Naive thymus-derived CD4-positive, alpha-beta T cell (primary cell): Measurements from ENCODE around the gene PLCG2. TPM values are rescaled to one million over a fixed set of nuclear protein-coding genes. Genes with fewer than 3 reads are reported as not detected.

ENCODE experiments used
- ATAC-seq: fragments of 150-1000 bp; cut with Tn5 transposase; 2 replicates; pipeline ENCODE4 v1.10.0; 2021; ENCODE audit warnings: mild to moderate bottlenecking, moderate library complexity
- CTCF ChIA-PET: fragments of 350-600 bp; sonication (Branson Sonifier 250); formaldehyde crosslinking; loops from one replicate; lab custom pipeline; 2021; ENCODE audit warnings: antibody characterized with exemption; lab: Charles Lee
- POLR2A ChIA-PET: fragments of 350-600 bp; sonication (Branson Sonifier 250); formaldehyde crosslinking; loops from one replicate; lab custom pipeline; 2021; ENCODE audit warnings: antibody characterized with exemption, inconsistent platforms; lab: Charles Lee
- DNase-seq, 9 donors: peaks; one replicate each; pipeline versions ENCODE4 v3.0.0 to v3.0.0-alpha.2; 2020 to 2022; ENCODE audit warnings: mixed read lengths in 1 of 9
- H3K27ac ChIP-seq: one replicate; pipeline ENCODE4 v1.7.0; 2013; ENCODE audit warnings: mild to moderate bottlenecking, low read depth, low read length, moderate library complexity
- H3K27me3 ChIP-seq, 2 donors: one replicate each; pipeline ENCODE4 v1.7.0; 2013; ENCODE audit warnings: low read length in 2 of 2, mild to moderate bottlenecking in 2 of 2, moderate library complexity in 2 of 2; ENCODE audit not compliant: control insufficient read depth in 2 of 2, insufficient read depth in 2 of 2
- H3K36me3 ChIP-seq, 3 experiments: 1 replicate in 2 of 3; 2 replicates in 1 of 3; pipeline ENCODE4 v1.7.0; 2013; ENCODE audit warnings: low read length in 3 of 3, mild to moderate bottlenecking in 3 of 3, moderate library complexity in 1 of 3; ENCODE audit not compliant: insufficient read depth in 3 of 3, control insufficient read depth in 2 of 3
- H3K4me1 ChIP-seq, 2 donors: one replicate each; pipeline ENCODE4 v1.7.0; 2013; ENCODE audit warnings: low read length in 2 of 2, mild to moderate bottlenecking in 2 of 2, moderate library complexity in 1 of 2; ENCODE audit not compliant: control insufficient read depth in 2 of 2, insufficient read depth in 2 of 2
- H3K4me3 ChIP-seq: 2 replicates; pipeline ENCODE4 v1.7.0; 2013; ENCODE audit warnings: mild to moderate bottlenecking, low read length
- H3K9me3 ChIP-seq, 3 experiments: 1 replicate in 2 of 3; 2 replicates in 1 of 3; pipeline ENCODE4 v1.7.0; 2013; ENCODE audit warnings: low read length in 3 of 3; ENCODE audit not compliant: control insufficient read depth in 2 of 3
- H3K27ac Mint-ChIP-seq, 9 donors: one replicate each; pipeline ENCODE4 v1.8.0; 2020 to 2022; ENCODE audit warnings: mixed read lengths in 9 of 9, mild to moderate bottlenecking in 8 of 9, moderate library complexity in 5 of 9, inconsistent platforms in 2 of 9
- H3K27me3 Mint-ChIP-seq, 5 donors: one replicate each; pipeline ENCODE4 v1.8.0; 2021 to 2022; ENCODE audit warnings: mixed read lengths in 5 of 5, mild to moderate bottlenecking in 1 of 5
- H3K36me3 Mint-ChIP-seq, 5 donors: one replicate each; pipeline ENCODE4 v1.8.0; 2020 to 2022; ENCODE audit warnings: mixed read lengths in 5 of 5, mild to moderate bottlenecking in 3 of 5, inconsistent platforms in 1 of 5
- H3K4me1 Mint-ChIP-seq, 7 donors: one replicate each; pipeline ENCODE4 v1.8.0; 2020 to 2022; ENCODE audit warnings: mixed read lengths in 7 of 7, mild to moderate bottlenecking in 3 of 7, inconsistent platforms in 1 of 7
- H3K4me3 Mint-ChIP-seq, 10 donors: one replicate each; pipeline ENCODE4 v1.8.0; 2020 to 2022; ENCODE audit warnings: mild to moderate bottlenecking in 10 of 10, mixed read lengths in 10 of 10, moderate library complexity in 6 of 10, inconsistent platforms in 2 of 10
- H3K9me3 Mint-ChIP-seq, 11 donors: one replicate each; pipeline ENCODE4 v1.8.0; 2020 to 2022; ENCODE audit warnings: mixed read lengths in 11 of 11, mild to moderate bottlenecking in 4 of 11, inconsistent platforms in 1 of 11, moderate library complexity in 1 of 11
- intact Hi-C, 2 donors: fragments of 100-400 bp; cut with micrococcal nuclease; formaldehyde crosslinking; loops; one replicate each; pipeline ENCODE4 v1.15.1; 2023
- polyA plus RNA-seq, 2 donors: library from polyadenylated mRNA; unstranded; fragments of 300-500 nt; fragmentation: Illumina TruSeq; gene quantifications; one replicate each; pipeline ENCODE4 v1.2.3, GENCODE V29; 2021
- total RNA-seq, 6 experiments: library from RNA in 5 of 6; stranded (reverse) in 5 of 6; gene quantifications; 1 replicate in 5 of 6; 2 replicates in 1 of 6; pipeline ENCODE4 v1.2.3 and lab custom pipeline; 2021 to 2026

The PLCG2 gene
- total and polyA plus RNA-seq, 7 experiments from 2014 or later, result 0.07 to 85.8 (median 1.5) TPM

DNA sequence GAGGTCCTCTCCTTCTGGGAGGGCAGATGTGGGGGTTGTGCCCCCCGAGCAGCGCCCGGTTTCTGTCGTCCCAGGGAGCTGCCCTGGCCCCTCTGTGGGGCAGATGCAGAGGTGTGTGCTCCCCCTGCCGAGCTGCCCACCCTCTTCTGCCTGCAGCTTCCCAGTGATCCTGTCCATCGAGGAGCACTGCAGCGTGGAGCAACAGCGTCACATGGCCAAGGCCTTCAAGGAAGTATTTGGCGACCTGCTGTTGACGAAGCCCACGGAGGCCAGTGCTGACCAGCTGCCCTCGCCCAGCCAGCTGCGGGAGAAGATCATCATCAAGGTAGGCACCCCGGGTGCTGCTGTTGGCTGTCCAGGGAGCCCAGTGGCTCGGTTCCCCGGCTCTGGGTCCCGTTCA is 121.4 kb downstream of the PLCG2 start:
- ChIA-PET POLR2A (no interaction called here), CTCF (interaction anchor here (1.2 kb wide), 1 partner anchor 329 kb away, joined by 4 read pairs; no protein-coding TSS in a partner anchor)
- no peak overlapping the region for H3K27ac Mint-ChIP-seq
- intact Hi-C loops, result no loop called here
- no peak overlapping the region for H3K4me3 Mint-ChIP-seq
- no peaks in the 10 kb centered on the region for H3K27me3 Mint-ChIP-seq
- Histone ChIP-seq H3K9me3 (no peaks in the 10 kb centered on the region), H3K4me3 (no peak overlapping the region), H3K27ac (no peak overlapping the region), H3K4me1 (no peaks in the 10 kb centered on the region), H3K36me3 (no peaks in the 10 kb centered on the region), H3K27me3 (no peaks in the 10 kb centered on the region)
- ATAC-seq, result no peak
- peaks cover 0 to 3% (median 0%) of the 10 kb centered on the region in 5 donors for H3K36me3 Mint-ChIP-seq
- DNase-seq, result no peak
- peaks cover 0 to 5% (median 3%) of the 10 kb centered on the region in 11 donors for H3K9me3 Mint-ChIP-seq
- H3K4me1 Mint-ChIP-seq, result no peaks in the 10 kb centered on the region

DNA sequence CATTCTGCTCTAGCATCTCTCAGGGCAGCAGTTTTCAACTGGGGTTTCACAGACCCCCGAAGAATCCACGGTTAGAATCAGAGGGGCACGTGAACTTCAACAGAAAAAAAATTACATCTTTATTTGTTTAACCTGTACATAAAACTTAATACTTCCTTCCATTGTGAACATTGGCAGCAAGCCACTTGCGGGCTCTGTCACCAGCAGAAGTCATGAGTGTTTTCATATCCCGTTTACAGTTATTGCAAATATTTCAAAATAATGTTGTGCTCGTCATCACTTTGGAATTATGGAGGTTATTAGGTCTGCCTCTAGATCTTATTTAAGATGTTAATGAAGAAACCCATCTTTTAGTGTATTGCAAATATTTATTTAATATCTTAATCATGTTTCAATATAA is 122.4 kb downstream of the PLCG2 start:
- H3K4me3 Mint-ChIP-seq, result no peak overlapping the region
- DNase-seq (no peak), ATAC-seq (no peak)
- H3K4me1 ChIP-seq, result no peaks in the 10 kb centered on the region
- no peaks in the 10 kb centered on the region for H3K36me3 ChIP-seq
- POLR2A ChIA-PET, result no interaction called here
- intact Hi-C loops, result no loop called here
- H3K4me3 ChIP-seq, result no peak overlapping the region
- CTCF ChIA-PET, result interaction anchor here (0.6 to 1.2 kb wide), 2 partner anchors 328 to 812 kb away, joined by 4 read pairs; no protein-coding TSS in a partner anchor
- peaks cover 0 to 3% (median 0%) of the 10 kb centered on the region in 5 donors for H3K36me3 Mint-ChIP-seq
- H3K27ac ChIP-seq, result no peak overlapping the region
- no peaks in the 10 kb centered on the region for H3K27me3 Mint-ChIP-seq
- peaks cover 0 to 5% (median 3%) of the 10 kb centered on the region in 11 donors for H3K9me3 Mint-ChIP-seq
- H3K4me1 Mint-ChIP-seq, result no peaks in the 10 kb centered on the region
- no peaks in the 10 kb centered on the region for H3K9me3 ChIP-seq
- no peaks in the 10 kb centered on the region for H3K27me3 ChIP-seq
- H3K27ac Mint-ChIP-seq, result no peak overlapping the region

DNA sequence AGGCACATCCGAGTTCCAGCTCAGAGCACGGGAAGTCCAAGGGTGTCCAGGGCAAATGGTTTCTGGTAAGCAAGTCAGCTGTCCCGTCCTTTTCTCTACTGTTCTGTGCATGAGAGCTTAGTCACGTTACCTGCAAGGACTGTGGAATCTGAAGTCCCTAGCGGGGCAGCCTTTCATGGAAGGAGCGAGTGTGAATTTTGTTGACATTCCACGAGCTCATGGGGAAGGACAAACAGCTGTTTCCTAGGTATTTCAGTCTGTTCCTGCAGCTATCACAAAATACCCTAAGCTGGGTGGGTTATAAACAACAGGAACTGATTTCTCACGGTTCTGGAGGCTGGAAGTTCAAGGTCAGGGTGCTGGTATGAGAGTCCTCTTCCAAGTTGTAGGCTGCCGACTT is 122.9 kb downstream of the PLCG2 start:
- Histone ChIP-seq H3K27ac (no peak overlapping the region), H3K4me1 (no peaks in the 10 kb centered on the region), H3K9me3 (no peaks in the 10 kb centered on the region), H3K36me3 (no peaks in the 10 kb centered on the region), H3K27me3 (no peaks in the 10 kb centered on the region), H3K4me3 (no peak overlapping the region)
- Mint-ChIP-seq H3K27ac (no peak overlapping the region), H3K4me3 (no peak overlapping the region), H3K36me3 (peaks cover 0 to 3% (median 0%) of the 10 kb centered on the region in 5 donors), H3K4me1 (no peaks in the 10 kb centered on the region), H3K9me3 (peaks cover 0 to 5% (median 3%) of the 10 kb centered on the region in 11 donors), H3K27me3 (no peaks in the 10 kb centered on the region)
- intact Hi-C loops, result no loop called here
- ChIA-PET POLR2A (no interaction called here), CTCF (no interaction called here)
- ATAC-seq, result no peak
- DNase-seq, result no peak

DNA sequence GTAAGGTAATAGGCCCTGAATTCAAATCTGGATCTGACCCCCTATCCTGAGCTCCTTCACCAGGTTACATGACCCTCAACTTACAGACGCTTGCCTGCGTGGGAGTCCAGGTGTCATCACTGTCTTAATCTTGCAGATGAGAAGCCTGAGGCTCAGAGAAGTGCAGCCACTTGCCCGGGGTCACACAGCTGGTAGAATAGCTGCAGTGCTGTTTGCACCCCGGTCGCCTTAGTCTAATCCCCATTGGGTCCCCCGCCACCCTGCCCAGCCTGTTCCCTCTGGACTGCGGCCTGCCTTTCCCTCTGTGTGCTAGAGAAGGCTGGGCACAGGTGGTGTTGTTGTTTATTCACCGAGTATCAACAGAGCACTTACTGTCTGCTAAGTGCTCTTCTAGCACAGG is 125.2 kb downstream of the PLCG2 start:
- intact Hi-C loops, result no loop called here
- Histone ChIP-seq H3K9me3 (no peaks in the 10 kb centered on the region), H3K27me3 (no peaks in the 10 kb centered on the region), H3K4me1 (no peaks in the 10 kb centered on the region), H3K36me3 (no peaks in the 10 kb centered on the region), H3K27ac (no peak overlapping the region), H3K4me3 (no peak overlapping the region)
- peaks cover 0 to 3% (median 0%) of the 10 kb centered on the region in 5 donors for H3K36me3 Mint-ChIP-seq
- H3K4me3 Mint-ChIP-seq, result no peak overlapping the region
- H3K27ac Mint-ChIP-seq, result no peak overlapping the region
- ATAC-seq (no peak), DNase-seq (no peak)
- ChIA-PET CTCF (interaction anchor here (0.8 to 1.2 kb wide), 2 partner anchors 16 to 33 kb away, joined by 3 read pairs; no protein-coding TSS in a partner anchor), POLR2A (no interaction called here)
- peaks cover 0 to 5% (median 3%) of the 10 kb centered on the region in 11 donors for H3K9me3 Mint-ChIP-seq
- H3K4me1 Mint-ChIP-seq, result no peaks in the 10 kb centered on the region
- H3K27me3 Mint-ChIP-seq, result no peaks in the 10 kb centered on the region

DNA sequence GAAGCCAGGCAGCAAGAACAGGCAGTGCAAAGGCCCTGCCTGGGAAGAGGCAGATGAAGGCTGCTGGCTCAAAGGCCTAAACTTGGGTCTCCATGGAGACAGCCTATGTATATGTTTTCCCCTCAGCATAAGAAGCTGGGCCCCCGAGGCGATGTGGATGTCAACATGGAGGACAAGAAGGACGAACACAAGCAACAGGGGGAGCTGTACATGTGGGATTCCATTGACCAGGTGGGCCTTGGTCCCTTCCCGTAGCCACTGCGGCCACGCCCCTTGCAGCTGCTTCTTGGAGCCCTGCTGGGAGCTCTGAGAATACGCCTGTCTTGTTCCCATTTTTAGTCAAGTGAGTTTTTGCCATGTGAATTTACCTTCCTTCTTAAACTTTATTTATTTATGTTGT is 126.2 kb downstream of the PLCG2 start:
- Mint-ChIP-seq H3K27me3 (no peaks in the 10 kb centered on the region), H3K4me1 (no peaks in the 10 kb centered on the region), H3K36me3 (peaks cover 0 to 3% (median 0%) of the 10 kb centered on the region in 5 donors), H3K4me3 (no peak overlapping the region), H3K9me3 (peaks cover 0 to 5% (median 3%) of the 10 kb centered on the region in 11 donors), H3K27ac (no peak overlapping the region)
- ATAC-seq (no peak), DNase-seq (no peak)
- H3K27ac ChIP-seq, result no peak overlapping the region
- H3K9me3 ChIP-seq, result no peaks in the 10 kb centered on the region
- POLR2A ChIA-PET, result no interaction called here
- H3K36me3 ChIP-seq, result no peaks in the 10 kb centered on the region
- H3K4me3 ChIP-seq, result no peak overlapping the region
- H3K27me3 ChIP-seq, result no peaks in the 10 kb centered on the region
- no peaks in the 10 kb centered on the region for H3K4me1 ChIP-seq
- intact Hi-C loops, result no loop called here
- CTCF ChIA-PET, result no interaction called here

DNA sequence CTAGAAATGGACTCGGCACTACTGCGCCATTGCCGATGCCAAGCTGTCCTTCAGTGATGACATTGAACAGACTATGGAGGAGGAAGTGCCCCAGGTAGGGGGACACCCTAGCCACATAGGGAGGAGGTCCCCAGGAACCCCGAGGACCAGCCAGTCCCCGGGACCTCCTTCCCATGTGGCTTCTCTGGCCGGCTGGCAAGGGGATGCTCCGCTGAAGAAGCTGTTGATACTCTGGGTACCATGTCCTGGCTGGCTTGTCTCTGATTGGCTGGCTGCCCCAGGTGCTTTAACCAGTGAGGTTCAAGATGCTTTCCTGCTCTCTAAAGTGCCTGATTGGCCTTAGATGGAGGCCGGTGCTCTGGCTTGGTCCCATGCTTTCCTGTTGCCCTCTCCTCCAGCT is 128.6 kb downstream of the PLCG2 start:
- ATAC-seq, result no peak
- no peaks in the 10 kb centered on the region for H3K4me1 ChIP-seq
- intact Hi-C loops, result no loop called here
- no peaks in the 10 kb centered on the region for H3K36me3 ChIP-seq
- Mint-ChIP-seq H3K4me1 (no peaks in the 10 kb centered on the region), H3K4me3 (no peak overlapping the region), H3K27me3 (no peaks in the 10 kb centered on the region), H3K36me3 (peaks cover 0 to 1% (median 0%) of the 10 kb centered on the region in 5 donors), H3K9me3 (peaks cover 0 to 4% (median 1%) of the 10 kb centered on the region in 11 donors), H3K27ac (no peak overlapping the region)
- ChIA-PET POLR2A (no interaction called here), CTCF (no interaction called here)
- H3K9me3 ChIP-seq, result no peaks in the 10 kb centered on the region
- no peak overlapping the region for H3K4me3 ChIP-seq
- no peaks in the 10 kb centered on the region for H3K27me3 ChIP-seq
- H3K27ac ChIP-seq, result no peak overlapping the region
- DNase-seq, result no peak

DNA sequence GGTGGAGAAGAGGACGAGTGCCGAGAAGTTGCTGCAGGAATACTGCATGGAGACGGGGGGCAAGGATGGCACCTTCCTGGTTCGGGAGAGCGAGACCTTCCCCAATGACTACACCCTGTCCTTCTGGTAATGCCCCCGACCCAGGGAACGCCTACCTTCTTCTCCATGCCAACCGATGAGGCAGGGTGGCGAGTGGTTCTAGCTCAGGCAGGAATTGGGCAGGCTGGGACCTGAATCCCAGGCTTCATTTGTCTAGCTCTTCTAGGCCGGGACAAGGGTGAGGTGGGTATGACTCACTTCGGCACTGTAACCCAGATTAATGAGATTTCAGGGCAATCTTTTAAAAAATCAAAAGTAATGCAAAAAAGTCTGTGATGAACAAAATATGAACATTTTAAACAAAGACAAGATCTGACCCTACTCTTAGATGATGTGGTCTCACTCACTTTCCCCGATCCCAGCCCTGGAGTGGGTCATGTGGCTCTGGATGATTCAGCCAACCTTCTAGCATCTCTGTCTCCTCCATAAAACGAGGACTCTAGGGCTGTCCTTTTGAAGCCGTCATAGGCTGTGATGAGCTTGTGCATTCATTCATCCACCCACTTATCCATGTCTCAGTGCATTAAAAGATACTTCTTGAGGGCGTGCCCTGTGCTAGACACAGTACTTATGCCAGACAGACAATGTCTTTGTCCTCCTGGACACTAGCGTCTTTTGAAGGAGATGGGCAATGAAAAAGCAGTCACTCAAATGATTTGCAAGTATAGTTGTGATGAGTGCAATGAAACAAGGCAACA is 129.6 kb downstream of the PLCG2 start:
- no peaks in the 10 kb centered on the region for H3K27me3 Mint-ChIP-seq
- peaks cover 0 to 4% (median 0%) of the 10 kb centered on the region in 11 donors for H3K9me3 Mint-ChIP-seq
- POLR2A ChIA-PET, result no interaction called here
- CTCF ChIA-PET, result no interaction called here
- no peak overlapping the region for H3K27ac ChIP-seq
- DNase-seq (no peak), ATAC-seq (no peak)
- peak overlapping the region in 1 of 9 donors; percentile 44 for H3K27ac Mint-ChIP-seq
- H3K27me3 ChIP-seq, result no peaks in the 10 kb centered on the region
- intact Hi-C loops, result no loop called here
- no peaks in the 10 kb centered on the region for H3K4me1 Mint-ChIP-seq
- no peaks in the 10 kb centered on the region for H3K36me3 Mint-ChIP-seq
- no peak overlapping the region for H3K4me3 Mint-ChIP-seq
- no peak overlapping the region for H3K4me3 ChIP-seq
- H3K36me3 ChIP-seq, result no peaks in the 10 kb centered on the region
- no peaks in the 10 kb centered on the region for H3K4me1 ChIP-seq
- no peaks in the 10 kb centered on the region for H3K9me3 ChIP-seq
